SK-N-MC (cell line): Measurements from ENCODE around the gene FARP2.
A peak's percentile ranks its signal among the peaks of the same experiment; 100 is the strongest.
"Not testable (repeated sequence)": the region's sequence is repeated elsewhere in the genome, so short reads cannot be mapped to it uniquely, and the experiment has no call there.

Experiments used
- DNase-seq: peaks from one replicate; pipeline ENCODE4 v3.0.0-alpha.2; 2011; ENCODE audit warnings: low read depth, low spot score
- H3K27ac ChIP-seq: fragments of 200-600 bp; sonication (generic); 2 replicates; pipeline ENCODE4 v1.5.1; 2016; ENCODE audit warnings: mixed run types
- H3K36me3 ChIP-seq: fragments of 200-600 bp; sonication (generic); 2 replicates; pipeline ENCODE4 v1.6.1; 2017; ENCODE audit warnings: antibody characterized with exemption, low read length, mixed read lengths; ENCODE audit not compliant: insufficient read depth
- H3K4me3 ChIP-seq: fragments of 200-600 bp; sonication (generic); 2 replicates; pipeline ENCODE4 v1.5.1; 2016
- H3K9ac ChIP-seq: fragments of 200-600 bp; sonication (generic); 2 replicates; pipeline ENCODE4 v1.8.0; 2017; ENCODE audit warnings: mixed run types, mixed read lengths; ENCODE audit not compliant: insufficient read length
- H3K9me3 ChIP-seq: fragments of 200-600 bp; sonication (generic); 2 replicates; pipeline ENCODE4 v1.6.1; 2017; ENCODE audit warnings: low read depth, mild to moderate bottlenecking, antibody characterized with exemption, low read length, moderate library complexity, mixed read lengths
- EZH2 ChIP-seq: fragments of 200-600 bp; sonication (generic); IDR thresholded peaks from one replicate; pipeline ENCODE4 v1.6.1; 2017; ENCODE audit warnings: antibody characterized with exemption
- FOXP2 ChIP-seq: optimal IDR thresholded peaks from 2 replicates; pipeline ENCODE3; 2011; ENCODE audit warnings: mild to moderate bottlenecking, moderate library complexity; ENCODE audit not compliant: insufficient read depth; ENCODE audit errors: extremely low read length, control extremely low read depth
- POLR2AphosphoS5 ChIP-seq: IDR thresholded peaks from 2 replicates; pipeline ENCODE4 v1.6.1; 2012; ENCODE audit warnings: mild to moderate bottlenecking, low read depth, low read length, borderline replicate concordance

The FARP2 gene

DNA sequence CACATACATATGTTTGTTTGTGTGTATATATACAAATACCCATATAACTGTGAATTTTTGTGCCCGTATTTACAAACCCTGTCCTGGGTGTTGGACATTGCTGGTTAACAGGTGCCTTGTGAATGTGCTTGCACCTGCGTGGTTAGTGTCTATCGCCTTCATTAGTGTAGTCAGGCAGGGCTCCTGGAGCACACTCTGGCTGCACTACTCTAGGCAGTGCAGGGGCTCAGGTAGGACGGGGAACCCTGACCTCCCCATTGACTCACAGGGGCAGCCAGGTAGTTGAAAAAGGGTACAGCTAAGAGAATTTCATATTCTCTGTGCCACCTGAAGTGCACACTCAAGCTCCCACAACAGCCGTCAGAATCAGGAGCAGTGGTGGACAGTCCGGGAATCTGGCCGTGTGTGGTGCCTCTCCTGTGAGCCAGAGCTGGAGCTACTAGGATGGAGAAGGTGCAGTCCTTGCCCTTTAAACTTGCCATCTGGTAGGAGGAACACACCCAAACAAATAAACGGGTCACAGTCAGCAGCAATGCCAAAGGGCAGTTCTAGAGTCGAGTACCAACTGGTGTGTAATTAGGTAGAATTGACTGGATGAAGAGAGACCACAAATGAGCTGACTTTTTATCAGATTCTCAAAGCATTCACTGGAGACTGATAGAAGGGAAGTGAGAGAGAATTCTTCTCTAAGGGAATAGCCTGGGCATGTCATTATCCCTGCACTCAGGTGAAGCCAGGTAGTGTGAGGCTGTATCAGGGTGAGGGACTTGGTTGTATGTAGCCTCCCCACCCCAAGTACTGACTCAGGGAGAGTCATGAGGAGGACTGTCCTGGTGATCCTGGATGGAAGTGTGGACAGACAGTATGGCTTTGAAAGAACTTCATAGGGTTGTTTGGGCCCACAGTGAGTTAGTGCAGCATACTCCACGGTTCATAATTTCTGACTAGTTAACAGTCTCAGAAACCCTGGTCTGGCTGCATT is 44.1 kb downstream of the FARP2 start:
- no peak for TF ChIP-seq EZH2
- no peak for TF ChIP-seq POLR2AphosphoS5
- TF ChIP-seq FOXP2, result no peak
- Histone ChIP-seq H3K36me3 (no peaks in the 10 kb centered on the region), H3K9me3 (no peaks in the 10 kb centered on the region), H3K27ac (no peak overlapping the region), H3K9ac (no peak overlapping the region), H3K4me3 (no peak overlapping the region)
- DNase-seq, result no peak

- H3K36me3 ChIP-seq, result peaks cover 9% of the 10 kb centered on the region
- no peaks in the 10 kb centered on the region for H3K9me3 ChIP-seq
- TF ChIP-seq POLR2AphosphoS5, result no peak
- TF ChIP-seq EZH2, result no peak
- no peak for TF ChIP-seq FOXP2
- no peak overlapping the region for H3K27ac ChIP-seq
- H3K4me3 ChIP-seq, result no peak overlapping the region
- H3K9ac ChIP-seq, result no peak overlapping the region
- no peak for DNase-seq
Measured at GRCh38 chr2:241408849-241409248, 52.8 kb downstream of the FARP2 start.

GRCh38 chr2:241410739-241411176 is 54.7 kb downstream of the FARP2 start:
- H3K4me3 ChIP-seq, result no peak overlapping the region
- no peak overlapping the region for H3K9ac ChIP-seq
- H3K9me3 ChIP-seq, result no peaks in the 10 kb centered on the region
- H3K27ac ChIP-seq, result no peak overlapping the region; the same call in 1 of the 2 replicates
- no peak for DNase-seq
- H3K36me3 ChIP-seq, result peaks cover 9% of the 10 kb centered on the region
- no peak for TF ChIP-seq POLR2AphosphoS5
- TF ChIP-seq EZH2, result no peak
- TF ChIP-seq FOXP2, result no peak

DNA sequence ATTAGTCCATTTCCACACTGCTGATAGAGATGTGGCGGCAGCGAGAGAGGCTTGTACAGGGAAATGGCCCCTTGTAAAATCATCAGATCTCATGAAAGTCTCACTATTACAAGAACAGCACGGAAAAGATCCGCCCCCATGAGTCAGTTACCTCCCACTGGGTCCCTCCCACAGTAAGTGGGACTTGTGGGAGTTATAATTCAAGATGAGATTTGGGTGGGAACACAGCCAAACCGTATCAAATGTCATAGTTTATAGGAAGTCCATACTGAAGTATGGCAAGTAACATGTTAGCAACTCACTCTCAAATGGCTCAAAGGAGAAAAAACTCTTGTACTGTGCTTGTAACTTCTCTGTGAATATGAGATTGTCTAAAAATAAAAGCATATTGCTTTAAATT is 56.1 kb downstream of the FARP2 start:
- DNase-seq, result peak; percentile 53
- H3K36me3 ChIP-seq, result peaks cover 9% of the 10 kb centered on the region
- peak overlapping the region; percentile 78 for H3K27ac ChIP-seq
- H3K9ac ChIP-seq, result no peak overlapping the region
- H3K4me3 ChIP-seq, result peak overlapping the region; percentile 49
- H3K9me3 ChIP-seq, result no peaks in the 10 kb centered on the region
- TF ChIP-seq POLR2AphosphoS5, result no peak
- no peak for TF ChIP-seq EZH2
- no peak for TF ChIP-seq FOXP2

- not testable (repeated sequence) for H3K9me3 ChIP-seq, H3K9ac ChIP-seq, H3K27ac ChIP-seq, H3K4me3 ChIP-seq, DNase-seq
- peaks cover 12% of the 10 kb centered on the region for H3K36me3 ChIP-seq
Measured at GRCh38 chr2:241413501-241413900, 57.4 kb downstream of the FARP2 start.

DNA sequence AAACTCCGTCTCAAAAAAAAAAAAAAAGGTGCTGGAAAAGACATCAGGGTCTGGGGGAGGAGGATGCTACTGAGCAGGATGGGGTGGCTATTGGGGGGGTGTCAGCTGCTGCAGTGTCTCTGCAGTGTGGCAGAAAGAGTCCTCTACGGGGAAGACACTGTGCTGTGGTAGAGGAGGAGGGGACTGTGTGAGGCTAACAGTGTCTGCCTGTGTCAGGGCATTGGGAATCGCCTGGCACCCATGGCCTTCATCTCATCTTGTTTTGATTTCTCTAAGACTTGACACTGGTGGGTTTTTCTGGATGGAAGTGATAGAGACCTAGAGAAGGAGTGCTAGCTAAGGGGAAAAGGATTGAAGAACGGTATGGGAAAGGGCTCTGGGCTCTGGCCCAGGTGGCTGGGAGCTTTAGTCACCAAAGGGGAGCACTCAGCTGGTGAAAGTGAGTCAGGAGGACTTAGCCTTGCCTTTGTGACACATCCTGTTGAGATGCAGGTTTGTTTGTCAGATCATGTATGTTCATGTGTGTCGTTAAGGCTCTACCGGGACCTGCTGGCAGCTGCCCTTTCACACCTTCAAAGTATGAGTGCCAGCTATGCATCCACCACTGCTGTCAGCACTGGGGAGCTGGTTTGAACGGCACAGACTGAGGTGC is 58.0 kb downstream of the FARP2 start:
- peaks cover 12% of the 10 kb centered on the region for H3K36me3 ChIP-seq
- H3K4me3 ChIP-seq, result no peak overlapping the region
- no peak overlapping the region for H3K27ac ChIP-seq
- no peaks in the 10 kb centered on the region for H3K9me3 ChIP-seq
- no peak overlapping the region for H3K9ac ChIP-seq
- TF ChIP-seq POLR2AphosphoS5, result no peak
- no peak for TF ChIP-seq FOXP2
- no peak for TF ChIP-seq EZH2
- no peak for DNase-seq

- Histone ChIP-seq H3K9ac (no peak overlapping the region), H3K4me3 (no peak overlapping the region), H3K27ac (no peak overlapping the region), H3K9me3 (no peaks in the 10 kb centered on the region), H3K36me3 (peaks cover 13% of the 10 kb centered on the region)
- TF ChIP-seq FOXP2 (no peak), POLR2AphosphoS5 (no peak), EZH2 (no peak)
- no peak for DNase-seq
Measured at GRCh38 chr2:241415196-241415595, 59.1 kb downstream of the FARP2 start.

- Histone ChIP-seq H3K9me3 (no peaks in the 10 kb centered on the region), H3K27ac (no peak overlapping the region), H3K9ac (no peak overlapping the region), H3K36me3 (peaks cover 29% of the 10 kb centered on the region; the same call in 1 of the 2 replicates), H3K4me3 (no peak overlapping the region)
- no peak for DNase-seq
- TF ChIP-seq EZH2, result no peak
Measured at GRCh38 chr2:241417626-241418025, 61.5 kb downstream of the FARP2 start.
